GM21381 (cell line): ENCODE data around the gene CEP164.
"Not testable (repeated sequence)": the region's sequence is repeated elsewhere in the genome, so short reads cannot be mapped to it uniquely, and the experiment has no call there.

ENCODE experiments used
- ATAC-seq: cut with Tn5 transposase; IDR thresholded peaks from one replicate; pipeline ENCODE4 v1.9.1; 2021; ENCODE audit warnings: mild to moderate bottlenecking, moderate library complexity; ENCODE audit not compliant: unreplicated experiment

The CEP164 gene

GRCh38 chr11:117303646-117304315 is 23.9 kb upstream of the CEP164 start:
- no peak for ATAC-seq

GRCh38 chr11:117305145-117305544 is 22.5 kb upstream of the CEP164 start:
- no peak for ATAC-seq

GRCh38 chr11:117309310-117309709 is 18.3 kb upstream of the CEP164 start:
- ATAC-seq: no peak

- no peak for ATAC-seq
Observed at GRCh38 chr11:117313091-117313490, 14.6 kb upstream of the CEP164 start.

- ATAC-seq: no peak
Observed at GRCh38 chr11:117313828-117314768, 13.6 kb upstream of the CEP164 start.

- no peak for ATAC-seq
Observed at GRCh38 chr11:117314840-117315239, 12.8 kb upstream of the CEP164 start.

- no peak for ATAC-seq
Observed at GRCh38 chr11:117315285-117316196, 12.1 kb upstream of the CEP164 start.

GRCh38 chr11:117316197-117316961 is 11.3 kb upstream of the CEP164 start, which contains the start of gene BACE1:
BACE1 (minus strand) TSS chr11:117316256; CDS start chr11:117315795, 461 bp downstream.
- no peak for ATAC-seq

- no peak for ATAC-seq
Observed at GRCh38 chr11:117318738-117319137, 8.9 kb upstream of the CEP164 start.

- no peak for ATAC-seq
Observed at GRCh38 chr11:117319214-117319840, 8.3 kb upstream of the CEP164 start.

- ATAC-seq: not testable (repeated sequence)
Observed at GRCh38 chr11:117327255-117327566, 443 bp upstream of the CEP164 start.

- no peak for ATAC-seq
Observed at GRCh38 chr11:117328375-117329010, 839 bp downstream of the CEP164 start.

- ATAC-seq: no peak
Observed at GRCh38 chr11:117332843-117333242, 5.2 kb downstream of the CEP164 start.

- ATAC-seq: no peak
Observed at GRCh38 chr11:117333917-117334316, 6.3 kb downstream of the CEP164 start.

GRCh38 chr11:117334896-117335295 is 7.2 kb downstream of the CEP164 start:
- no peak for ATAC-seq

- ATAC-seq: no peak
Observed at GRCh38 chr11:117335399-117335798, 7.7 kb downstream of the CEP164 start.

GRCh38 chr11:117337076-117337475 is 9.4 kb downstream of the CEP164 start:
- no peak for ATAC-seq

GRCh38 chr11:117345039-117345438 is 17.4 kb downstream of the CEP164 start:
- no peak for ATAC-seq

GRCh38 chr11:117354550-117354949 is 26.9 kb downstream of the CEP164 start:
- ATAC-seq: no peak
